Activated CD4-positive, alpha-beta T cell treated with anti-CD3 and anti-CD28 coated beads for 24 hours (primary cell): Measurements from ENCODE around the gene IFITM10.

Source experiments
- DNase-seq, 2 donors: peaks; one replicate each; pipeline ENCODE4 v3.0.0-alpha.2; 2020; ENCODE audit warnings: low read depth in 2 of 2

Gene IFITM10

GRCh38 chr11:1740786-1741530 lies 9.4 kb downstream of the IFITM10 start:
- no peak for DNase-seq

- no peak for DNase-seq
Measured at GRCh38 chr11:1739576-1739975, 10.8 kb downstream of the IFITM10 start.

GRCh38 chr11:1738380-1738779 lies 12.0 kb downstream of the IFITM10 start:
- DNase-seq: no peak

DNA sequence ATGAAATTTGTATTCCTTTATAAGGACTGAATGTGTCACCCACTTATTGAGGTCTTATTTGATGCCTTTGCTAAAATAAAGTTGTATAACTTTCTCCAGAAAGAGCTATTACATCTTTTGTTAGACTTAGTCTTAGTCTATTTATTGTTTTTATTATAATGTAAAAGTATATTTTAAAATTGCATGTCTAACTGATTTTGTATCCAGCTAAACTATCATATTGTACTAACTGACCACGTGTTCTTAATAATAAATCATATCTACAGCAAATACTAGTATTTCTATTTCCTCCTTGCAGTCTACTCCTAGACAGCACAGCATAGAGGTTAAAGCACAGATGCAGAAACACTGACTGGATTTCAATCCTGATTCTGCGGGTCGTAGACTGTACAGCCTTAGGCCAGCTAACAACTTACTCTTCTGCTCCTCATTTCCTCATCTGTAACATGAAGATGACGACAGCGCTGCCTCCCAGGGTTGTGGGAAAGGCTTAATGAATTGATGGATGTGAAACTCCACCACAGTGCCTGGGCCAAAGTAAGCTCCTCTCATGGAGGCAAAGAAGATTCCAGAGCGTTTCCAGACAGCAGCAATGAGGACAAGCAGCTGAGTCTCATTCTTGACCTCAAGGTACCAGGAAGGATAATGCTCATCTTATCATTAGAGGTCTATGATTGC lies 13.2 kb downstream of the IFITM10 start:
- no peak for DNase-seq

DNA sequence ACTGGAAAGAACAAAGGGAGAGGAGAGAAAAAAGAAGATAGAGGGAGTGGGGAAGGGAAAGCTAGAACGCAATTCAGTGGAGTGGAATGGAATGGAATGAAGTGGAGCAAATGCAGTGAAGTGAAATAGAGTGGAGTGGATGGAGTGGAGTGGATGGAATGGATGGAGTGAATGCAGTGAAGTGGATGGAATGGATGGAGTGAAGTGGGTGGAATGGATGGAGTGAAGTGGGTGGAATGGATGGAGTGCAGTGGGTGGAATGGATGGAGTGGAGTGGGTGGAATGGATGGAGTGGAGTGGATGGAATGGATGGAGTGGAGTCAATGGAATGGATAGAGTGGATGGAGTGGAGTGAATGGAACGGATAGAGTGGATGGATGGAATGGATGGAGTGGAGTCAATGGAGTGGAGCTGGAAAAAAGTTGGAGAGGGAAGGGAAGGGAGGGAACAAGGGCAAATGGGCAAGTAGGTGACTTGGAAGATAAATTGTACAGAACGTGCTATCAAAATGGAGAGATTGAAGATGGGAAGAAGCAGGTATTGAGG lies 13.9 kb downstream of the IFITM10 start:
- DNase-seq: no peak

GRCh38 chr11:1735271-1735670 lies 15.1 kb downstream of the IFITM10 start:
- DNase-seq: no peak

DNA sequence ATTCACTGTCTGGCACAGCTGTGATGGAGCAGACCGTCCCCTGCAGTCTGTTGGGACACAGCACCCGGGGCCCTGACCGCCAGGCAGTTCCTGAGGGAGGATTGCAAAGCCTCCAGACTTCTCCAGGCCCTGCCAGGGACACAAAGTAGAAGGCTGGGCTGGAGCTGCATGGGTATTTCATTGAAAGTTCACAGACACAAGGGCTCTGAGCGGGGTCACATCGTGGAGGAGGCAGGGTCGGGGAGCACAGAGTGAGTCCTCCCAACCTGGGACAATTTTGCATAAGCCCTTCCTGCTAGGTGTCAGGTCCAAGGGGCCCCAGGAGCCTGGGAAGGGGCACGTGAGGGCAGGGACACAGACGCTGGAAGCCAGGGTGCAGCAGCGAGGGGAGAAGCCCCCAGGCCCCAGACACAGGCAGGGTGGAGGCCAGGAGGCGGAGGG lies 15.7 kb downstream of the IFITM10 start:
- no peak for DNase-seq

- no peak for DNase-seq
Measured at GRCh38 chr11:1733716-1734640, 16.4 kb downstream of the IFITM10 start.

DNA sequence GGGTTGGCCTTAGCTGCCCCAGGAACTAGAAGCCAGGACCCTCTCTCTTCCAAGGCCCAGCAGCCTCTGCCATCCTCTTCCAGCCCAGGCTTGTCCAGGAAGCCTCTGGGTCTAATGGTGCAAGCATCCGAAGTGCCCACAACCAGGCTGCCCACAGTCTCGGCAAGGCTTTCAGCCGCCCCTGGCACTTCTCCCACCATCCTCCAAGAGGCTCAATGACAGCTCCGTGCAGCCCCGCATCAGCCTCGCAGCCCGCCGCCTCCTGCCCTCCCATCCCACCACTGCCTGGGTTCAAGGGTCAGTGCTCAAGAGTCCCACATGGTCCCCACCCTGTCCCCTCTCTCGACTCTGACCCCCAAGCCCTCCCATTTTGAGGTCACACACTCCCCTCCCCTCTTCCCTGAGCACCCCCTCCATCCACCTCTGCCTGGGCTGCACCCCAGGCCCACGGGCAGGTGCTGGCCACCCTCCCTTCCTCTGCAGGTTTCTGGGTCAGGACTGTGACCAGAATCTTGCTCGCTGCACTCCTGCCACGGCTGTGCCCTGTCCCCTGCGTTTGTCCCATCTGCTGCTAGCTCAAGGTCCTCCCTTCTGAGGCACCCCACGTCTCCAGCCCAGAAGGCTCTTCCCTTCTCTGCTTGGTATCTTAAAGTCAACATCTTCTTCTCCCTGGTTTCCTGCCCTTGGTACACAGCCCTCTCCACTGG lies 17.2 kb downstream of the IFITM10 start:
- no peak for DNase-seq

DNA sequence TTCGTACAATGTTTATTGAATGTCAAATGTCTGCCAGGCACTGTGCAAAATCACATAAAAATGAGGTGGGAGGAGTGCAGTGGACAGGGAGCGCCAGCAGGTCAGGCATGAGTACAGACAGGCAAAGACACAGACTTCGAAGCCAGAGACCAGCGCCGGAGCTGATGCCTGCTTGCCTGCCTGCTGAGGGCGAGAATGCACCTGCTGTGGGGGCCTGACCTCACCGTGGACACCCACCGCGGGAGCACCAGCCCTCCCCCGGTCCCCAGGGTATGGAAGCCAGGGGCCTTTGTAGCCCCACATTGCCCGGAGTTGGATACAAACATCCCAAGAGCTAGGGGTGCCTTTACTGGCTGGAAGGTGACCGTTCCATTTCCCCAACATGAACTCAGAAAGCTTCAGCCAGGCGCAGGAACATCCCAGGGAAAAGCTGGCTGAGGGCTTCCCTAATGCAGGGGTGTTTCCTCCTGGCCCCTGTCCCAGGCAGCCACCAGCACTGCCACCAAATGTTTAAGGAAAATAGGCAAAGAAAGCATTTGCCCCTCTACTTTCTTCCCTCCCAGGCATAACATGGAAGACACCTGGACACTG lies 17.9 kb downstream of the IFITM10 start:
- DNase-seq: no peak

GRCh38 chr11:1731451-1732059 lies 18.8 kb downstream of the IFITM10 start:
- DNase-seq: no peak

- DNase-seq: no peak
Measured at GRCh38 chr11:1730059-1730629, 20.3 kb downstream of the IFITM10 start.

GRCh38 chr11:1729692-1730011 lies 20.7 kb downstream of the IFITM10 start:
- DNase-seq: no peak

GRCh38 chr11:1728931-1729691 lies 21.3 kb downstream of the IFITM10 start:
- no peak for DNase-seq

GRCh38 chr11:1728301-1728700 lies 22.1 kb downstream of the IFITM10 start:
- DNase-seq: no peak

- DNase-seq: no peak
Measured at GRCh38 chr11:1727861-1728260, 22.5 kb downstream of the IFITM10 start.

DNA sequence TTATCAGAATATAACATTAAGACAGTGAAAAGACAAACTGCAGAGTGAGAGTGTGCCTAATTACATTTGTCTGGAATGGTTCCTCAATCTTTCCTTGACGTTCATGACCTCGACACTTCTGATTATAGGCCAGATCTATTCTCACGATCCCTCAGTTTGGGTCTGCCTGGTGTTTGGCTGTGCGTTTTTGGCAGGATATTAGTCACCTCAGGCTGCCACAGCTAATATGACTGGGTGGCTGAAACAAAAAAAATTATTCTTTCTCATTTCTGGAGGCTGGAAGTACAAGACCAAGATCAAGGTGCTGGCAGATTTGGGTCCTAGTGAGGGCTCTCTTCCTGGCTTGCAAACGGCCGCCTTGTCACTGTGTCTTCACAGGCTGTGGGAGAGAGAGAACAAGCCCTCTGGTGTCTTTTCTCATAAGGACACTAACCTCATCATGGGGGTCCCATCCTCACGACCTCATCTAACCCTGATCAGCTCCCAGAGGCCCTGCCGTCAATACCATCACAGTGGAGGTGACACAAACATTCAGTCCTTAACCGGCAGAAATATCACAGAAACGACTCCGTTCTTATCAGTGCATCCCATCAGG lies 23.2 kb downstream of the IFITM10 start:
- no peak for DNase-seq

- DNase-seq: no peak
Measured at GRCh38 chr11:1719781-1720180, 30.6 kb downstream of the IFITM10 start.

DNA sequence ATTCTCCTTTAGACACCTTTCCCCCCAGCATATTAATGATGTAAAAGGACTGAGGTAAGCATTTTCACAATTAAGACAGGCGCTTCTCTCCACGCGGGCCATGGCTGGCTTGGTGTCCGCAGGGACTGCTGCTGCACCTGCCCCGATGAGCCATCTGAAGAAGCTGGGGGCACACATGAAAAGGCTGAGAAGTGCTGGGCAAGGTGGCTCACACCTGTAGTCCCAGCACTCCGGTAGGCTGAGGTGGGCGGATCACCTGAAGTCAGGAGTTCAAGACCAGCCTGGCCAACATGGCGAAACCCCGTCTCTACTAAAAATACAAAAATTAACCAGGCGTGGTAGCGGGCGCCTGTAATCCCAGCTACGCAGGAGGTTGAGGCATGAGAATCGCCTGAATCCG lies 32.1 kb downstream of the IFITM10 start:
- DNase-seq: no peak
